Colonic mucosa (tissue), 4 donors: ENCODE measurements around the gene CHAF1A. TPM values are rescaled to one million over a fixed set of nuclear protein-coding genes. Genes with fewer than 3 reads are reported as not detected.

Source experiments
- DNase-seq: peaks from one replicate; pipeline ENCODE4 v3.0.0-alpha.2; 2020
- H3K27ac ChIP-seq: fragments of 200-600 bp; one replicate; pipeline ENCODE4 v1.8.0; 2021
- H3K27me3 ChIP-seq: fragments of 200-600 bp; one replicate; pipeline ENCODE4 v1.8.0; 2021
- H3K36me3 ChIP-seq: fragments of 200-600 bp; one replicate; pipeline ENCODE4 v1.8.0; 2021
- H3K4me1 ChIP-seq: fragments of 200-600 bp; one replicate; pipeline ENCODE4 v1.8.0; 2021; ENCODE audit warnings: mild to moderate bottlenecking
- H3K4me3 ChIP-seq: fragments of 200-600 bp; one replicate; pipeline ENCODE4 v1.8.0; 2021
- H3K9ac ChIP-seq, 2 donors: one replicate each; pipeline ENCODE4 v1.7.0; 2013; ENCODE audit warnings: control low read depth in 2 of 2, low read depth in 2 of 2, low read length in 2 of 2
- H3K9me3 ChIP-seq: fragments of 200-600 bp; one replicate; pipeline ENCODE4 v1.8.0; 2021
- intact Hi-C: fragments of 100-400 bp; cut with DNase I; formaldehyde crosslinking; loops from one replicate; pipeline ENCODE4 v1.14.1; 2022
- total RNA-seq, 2 donors: library from RNA; stranded (reverse); fragmentation: NEBNext Ultra II Directional in 1 of 2; extraction: Animal tissue kit (Norgen Biotek cat#: 25700) in 1 of 2; gene quantifications; one replicate each; pipeline ENCODE4 v1.2.1, GENCODE V29; 2021
- TF ChIP-seq, protein P1 (sequence below): fragments of 200-600 bp; IDR thresholded peaks from one replicate; pipeline ENCODE4 v1.8.0; 2022; ENCODE audit warnings: antibody characterized with exemption, mild to moderate bottlenecking
- donor health status: healthy.
- donor health status: DM: no; HTN: no; CAD: no.
- donor health status: DM: no; HTN: no; CAD: no.

The CHAF1A gene
- total RNA-seq, 2 donors from 2014 or later: 15.6 to 53.2 TPM

DNA sequence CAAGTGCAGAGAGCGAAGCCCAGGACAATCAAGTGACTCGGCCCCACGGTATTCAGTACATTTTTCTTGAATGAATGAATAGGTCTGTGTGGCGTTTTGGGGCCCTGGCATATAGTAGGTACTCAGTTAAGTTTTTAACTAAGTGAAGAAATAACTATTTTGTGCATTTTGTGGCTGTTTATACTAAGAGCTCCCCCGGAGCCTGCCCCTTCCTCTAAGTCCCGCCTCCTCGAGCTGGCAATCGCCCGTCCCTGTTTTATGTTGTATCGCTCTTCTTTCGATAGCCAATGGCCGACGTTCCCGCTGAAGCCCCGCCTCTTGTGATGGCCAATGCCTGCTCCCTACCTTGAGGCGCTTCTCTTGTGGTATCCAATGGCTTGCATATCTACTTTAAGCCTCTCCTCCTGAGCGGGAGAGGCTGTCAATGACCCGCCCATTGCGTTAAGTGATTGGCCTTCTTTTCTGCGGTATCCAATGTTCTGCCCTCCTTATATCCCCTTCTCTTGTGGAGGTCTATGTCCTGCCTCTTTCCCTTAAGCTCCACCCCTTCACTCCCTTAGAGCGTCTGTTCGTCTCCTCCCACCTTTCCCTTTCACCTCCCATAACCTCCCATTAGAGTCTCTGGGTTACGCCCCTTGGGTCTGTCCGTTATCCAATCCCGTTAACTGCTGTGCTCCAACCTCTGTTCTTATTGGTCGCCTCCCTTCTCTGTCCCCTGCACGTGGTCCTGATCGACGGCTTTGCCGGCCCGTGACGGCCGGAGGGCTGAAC lies 69.1 kb downstream of the CHAF1A start:
- TF ChIP-seq, protein P1, sequence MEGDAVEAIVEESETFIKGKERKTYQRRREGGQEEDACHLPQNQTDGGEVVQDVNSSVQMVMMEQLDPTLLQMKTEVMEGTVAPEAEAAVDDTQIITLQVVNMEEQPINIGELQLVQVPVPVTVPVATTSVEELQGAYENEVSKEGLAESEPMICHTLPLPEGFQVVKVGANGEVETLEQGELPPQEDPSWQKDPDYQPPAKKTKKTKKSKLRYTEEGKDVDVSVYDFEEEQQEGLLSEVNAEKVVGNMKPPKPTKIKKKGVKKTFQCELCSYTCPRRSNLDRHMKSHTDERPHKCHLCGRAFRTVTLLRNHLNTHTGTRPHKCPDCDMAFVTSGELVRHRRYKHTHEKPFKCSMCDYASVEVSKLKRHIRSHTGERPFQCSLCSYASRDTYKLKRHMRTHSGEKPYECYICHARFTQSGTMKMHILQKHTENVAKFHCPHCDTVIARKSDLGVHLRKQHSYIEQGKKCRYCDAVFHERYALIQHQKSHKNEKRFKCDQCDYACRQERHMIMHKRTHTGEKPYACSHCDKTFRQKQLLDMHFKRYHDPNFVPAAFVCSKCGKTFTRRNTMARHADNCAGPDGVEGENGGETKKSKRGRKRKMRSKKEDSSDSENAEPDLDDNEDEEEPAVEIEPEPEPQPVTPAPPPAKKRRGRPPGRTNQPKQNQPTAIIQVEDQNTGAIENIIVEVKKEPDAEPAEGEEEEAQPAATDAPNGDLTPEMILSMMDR: no peak
- H3K27me3 ChIP-seq: no peaks in the 10 kb centered on the region
- no peaks in the 10 kb centered on the region for H3K4me1 ChIP-seq
- intact Hi-C loops: no loop called here
- no peaks in the 10 kb centered on the region for H3K9me3 ChIP-seq
- peak; percentile 98 for DNase-seq
- H3K9ac ChIP-seq: peak overlapping the region; percentile 44 to 79
- peak overlapping the region; percentile 96 for H3K27ac ChIP-seq
- H3K36me3 ChIP-seq: no peaks in the 10 kb centered on the region
- peak overlapping the region; percentile 99 for H3K4me3 ChIP-seq

DNA sequence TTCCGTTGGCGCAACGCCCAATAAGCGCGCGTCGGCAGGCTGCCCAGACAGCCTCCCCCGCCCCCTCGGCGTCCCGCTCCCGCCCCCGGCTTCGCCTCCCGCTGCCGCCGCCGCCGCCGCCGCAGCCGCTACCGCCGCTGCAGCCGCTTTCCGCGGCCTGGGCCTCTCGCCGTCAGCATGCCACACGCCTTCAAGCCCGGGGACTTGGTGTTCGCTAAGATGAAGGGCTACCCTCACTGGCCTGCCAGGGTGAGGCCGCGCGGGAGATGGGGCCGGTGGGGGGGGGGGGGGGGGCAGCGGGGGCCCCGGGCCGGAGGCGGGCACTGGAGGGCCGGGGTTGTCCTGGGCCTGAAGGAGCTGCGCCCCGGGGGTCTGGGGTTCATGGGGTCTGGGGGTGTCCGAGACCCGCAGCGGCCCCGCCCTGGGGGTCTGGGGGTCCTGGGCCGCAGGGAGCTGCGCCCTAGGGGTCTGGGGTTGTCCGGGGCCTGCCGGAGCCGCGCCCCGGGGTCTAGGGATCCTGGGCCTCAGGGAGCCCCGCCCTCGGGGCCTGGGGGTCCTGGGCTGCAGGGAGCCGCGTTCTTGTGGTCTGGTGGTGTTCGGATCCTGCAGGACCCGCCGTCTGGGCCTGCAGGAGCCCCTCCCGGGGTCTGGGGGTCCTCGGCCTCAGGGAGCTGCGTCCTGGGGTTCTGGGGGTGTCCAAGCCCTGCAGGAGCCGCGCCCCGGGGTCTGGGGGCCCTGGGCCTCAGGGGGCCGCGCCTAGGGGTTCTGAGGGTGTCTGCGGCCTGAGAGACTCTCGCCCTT lies 69.9 kb downstream of the CHAF1A start, which contains the start of gene HDGFL2:
HDGFL2 (plus strand) TSS at position 124 of the 801 bp plus-strand sequence; CDS start at position 178, 54 bp downstream.
- Histone ChIP-seq H3K4me1 (no peaks in the 10 kb centered on the region), H3K27me3 (no peaks in the 10 kb centered on the region), H3K36me3 (no peaks in the 10 kb centered on the region), H3K4me3 (peak within 1 kb of the TSS; percentile 99), H3K27ac (peak within 1 kb of the TSS; percentile 96), H3K9me3 (no peaks in the 10 kb centered on the region), H3K9ac (peak within 1 kb of the TSS; percentile 79 to 87)
- DNase-seq: no peak
- TF ChIP-seq, protein P1: no peak
- intact Hi-C loops: no loop called here

DNA sequence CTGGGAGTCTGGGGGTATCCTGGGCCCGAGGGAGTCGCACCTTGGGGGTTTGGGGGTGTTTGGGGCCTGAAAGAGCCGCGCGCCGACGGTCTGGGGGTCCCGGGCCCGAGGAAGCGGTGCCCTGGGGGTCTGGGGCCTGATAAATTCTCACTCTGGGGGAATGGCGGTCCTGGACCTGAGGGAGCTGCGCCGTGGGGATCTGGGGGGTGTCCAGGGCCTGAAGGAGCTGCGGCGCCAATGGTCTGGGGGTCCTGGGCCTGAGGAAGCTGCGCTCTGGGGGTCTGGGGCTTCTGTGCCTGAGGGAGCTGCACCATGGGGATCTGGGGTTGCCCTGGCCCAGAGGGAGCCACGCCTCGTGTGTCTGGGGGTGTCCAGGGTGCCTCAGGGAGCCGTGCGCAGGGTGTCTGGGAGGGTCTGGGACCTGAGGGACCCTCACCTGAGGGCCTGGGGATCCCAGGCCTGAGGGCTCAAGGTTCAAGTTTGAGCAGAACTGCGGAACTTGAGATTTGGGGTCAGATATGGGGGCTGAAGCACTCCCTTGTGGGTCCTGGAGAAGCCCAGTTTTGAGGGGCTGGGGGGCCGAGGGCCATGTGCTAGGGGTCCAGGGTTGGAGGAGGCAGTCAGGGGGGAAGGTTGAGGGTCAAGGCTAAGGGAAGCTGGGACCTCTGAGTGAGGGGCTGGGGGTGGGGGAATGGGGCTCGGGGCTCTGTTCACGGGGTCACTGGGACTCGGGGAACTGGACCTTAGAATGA lies 70.7 kb downstream of the CHAF1A start:
- peak overlapping the region; percentile 99 for H3K4me3 ChIP-seq
- no peaks in the 10 kb centered on the region for H3K36me3 ChIP-seq
- no peak overlapping the region for H3K27ac ChIP-seq
- no peaks in the 10 kb centered on the region for H3K27me3 ChIP-seq
- H3K4me1 ChIP-seq: no peaks in the 10 kb centered on the region
- DNase-seq: no peak
- peak overlapping the region; percentile 78 to 87 for H3K9ac ChIP-seq
- intact Hi-C loops: no loop called here
- no peaks in the 10 kb centered on the region for H3K9me3 ChIP-seq
- TF ChIP-seq, protein P1: no peak

DNA sequence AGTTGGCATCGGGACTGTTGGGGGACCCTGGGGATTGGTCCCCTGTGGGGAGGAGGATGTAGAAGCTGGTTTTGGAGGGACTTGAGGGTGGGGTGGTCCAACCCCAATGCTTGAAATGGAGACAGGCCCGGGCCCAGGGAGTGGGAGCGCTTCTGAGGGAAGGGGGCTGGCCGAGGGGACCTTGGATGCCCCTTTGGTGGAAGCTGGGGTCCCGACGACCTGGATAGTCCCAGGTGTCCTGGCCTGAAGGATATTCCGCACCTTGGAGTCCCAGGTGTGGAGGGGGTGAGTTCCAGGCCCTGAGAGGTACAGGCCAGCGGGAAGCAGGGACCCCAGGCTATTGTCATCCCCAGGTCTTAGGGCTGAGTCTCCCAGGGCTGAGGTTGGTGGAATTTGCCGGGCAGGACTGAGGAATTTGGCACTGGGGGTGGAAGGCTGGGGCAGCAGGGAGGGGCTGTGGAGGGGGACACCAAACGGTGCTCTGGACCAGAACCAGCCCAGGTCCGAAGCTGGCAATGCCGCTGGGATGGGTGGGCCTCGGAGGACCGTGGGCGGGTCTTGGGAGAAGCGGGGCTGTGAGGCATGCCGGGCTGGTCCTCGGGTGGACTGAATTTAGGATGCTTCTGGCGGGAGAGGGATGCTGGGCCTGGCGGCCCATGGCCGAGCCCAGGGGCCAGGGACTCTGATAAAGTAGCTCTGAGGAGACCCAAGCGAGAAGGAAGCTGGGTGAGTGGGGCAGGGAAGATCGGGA lies 71.5 kb downstream of the CHAF1A start:
- no peak for DNase-seq
- H3K9me3 ChIP-seq: no peaks in the 10 kb centered on the region
- H3K36me3 ChIP-seq: no peaks in the 10 kb centered on the region
- no peak overlapping the region for H3K27ac ChIP-seq
- no peak overlapping the region for H3K9ac ChIP-seq
- H3K4me3 ChIP-seq: no peak overlapping the region
- no peaks in the 10 kb centered on the region for H3K27me3 ChIP-seq
- intact Hi-C loops: no loop called here
- no peaks in the 10 kb centered on the region for H3K4me1 ChIP-seq
- TF ChIP-seq, protein P1: no peak
